ENCODE measurements around the gene TBL1XR1.

Gene TBL1XR1

GRCh38 chr3:177197041-177197726, at the start of gene TBL1XR1:
Gene TBL1XR1 (minus strand): TSS chr3:177197482. CDS start chr3:177064977, 132,505 bp downstream.
- peak; percentile 96 for DNase-seq

- DNase-seq: peak; percentile 38
Measured at GRCh38 chr3:177245250-177245649, 48.0 kb upstream of the TBL1XR1 start.

- DNase-seq: no peak
Measured at GRCh38 chr3:177244606-177245005, 47.3 kb upstream of the TBL1XR1 start.

- no peak for DNase-seq
Measured at GRCh38 chr3:177238686-177239216, 41.5 kb upstream of the TBL1XR1 start.

GRCh38 chr3:177237206-177237605, 39.9 kb upstream of the TBL1XR1 start:
- DNase-seq: no peak

- no peak for DNase-seq
Measured at GRCh38 chr3:177236704-177237103, 39.4 kb upstream of the TBL1XR1 start.

- DNase-seq: no peak
Measured at GRCh38 chr3:177234121-177234520, 36.8 kb upstream of the TBL1XR1 start.

GRCh38 chr3:177231242-177231641, 34.0 kb upstream of the TBL1XR1 start:
- DNase-seq: no peak

GRCh38 chr3:177230641-177231040, 33.4 kb upstream of the TBL1XR1 start:
- no peak for DNase-seq

- no peak for DNase-seq
Measured at GRCh38 chr3:177229791-177230190, 32.5 kb upstream of the TBL1XR1 start.

GRCh38 chr3:177228601-177229190, 31.4 kb upstream of the TBL1XR1 start:
- no peak for DNase-seq

- DNase-seq: no peak
Measured at GRCh38 chr3:177224414-177224813, 27.1 kb upstream of the TBL1XR1 start.

- no peak for DNase-seq
Measured at GRCh38 chr3:177221744-177222143, 24.5 kb upstream of the TBL1XR1 start.

GRCh38 chr3:177220136-177220974, 23.1 kb upstream of the TBL1XR1 start:
- DNase-seq: no peak

GRCh38 chr3:177213801-177214535, 16.7 kb upstream of the TBL1XR1 start:
- DNase-seq: no peak

- no peak for DNase-seq
Measured at GRCh38 chr3:177212756-177213155, 15.5 kb upstream of the TBL1XR1 start.

GRCh38 chr3:177212278-177212610, 15.0 kb upstream of the TBL1XR1 start:
- peak; percentile 99 for DNase-seq

GRCh38 chr3:177211503-177212277, 14.4 kb upstream of the TBL1XR1 start:
- peak; percentile 99 for DNase-seq

GRCh38 chr3:177210744-177211502, 13.6 kb upstream of the TBL1XR1 start:
- DNase-seq: peak; percentile 83

GRCh38 chr3:177209509-177209908, 12.2 kb upstream of the TBL1XR1 start:
- DNase-seq: no peak

GRCh38 chr3:177208781-177209180, 11.5 kb upstream of the TBL1XR1 start:
- no peak for DNase-seq

Measured in NCI-H2029 treated with DMSO at 0.1 percent for 48 hours (cell line).